HepG2 (cell line): ENCODE data around the gene SLC41A1. TPM values are rescaled to one million over a fixed set of nuclear protein-coding genes. Genes with fewer than 3 reads are reported as not detected.

Source experiments
- ATAC-seq: fragments of 200-7000 bp; cut with Tn5 transposase; 3 replicates; pipeline ENCODE4 v1.9.1; 2020; ENCODE audit warnings: mild to moderate bottlenecking, moderate library complexity
- BruUV-seq: library from RNA; stranded (reverse); fragments of 400-500 nt; replicated peaks from 2 replicates; lab custom pipeline; 2021; lab: Mats Ljungman, UMichigan
- CTCF ChIA-PET: fragments of 300-600 bp; formaldehyde crosslinking; extraction: SDS; loops from one replicate; lab custom pipeline; 2021; ENCODE audit warnings: low total read pairs, inconsistent platforms, low intra/inter-chr PET ratio; lab: Yijun Ruan, JAX
- POLR2A ChIA-PET: fragments of 350-600 bp; sonication (Branson Sonifier 250); formaldehyde crosslinking; loops from one replicate; lab custom pipeline; 2020; ENCODE audit warnings: antibody characterized with exemption, inconsistent platforms; lab: Yijun Ruan, JAX
- DNase-seq: peaks from one replicate; pipeline ENCODE4 v3.0.0-alpha.2; 2015; ENCODE audit warnings: low spot score
- FAIRE-seq: peaks from 3 replicates; lab custom pipeline; 2011; peaks lifted over from hg19 to GRCh38; lab: Jason Lieb, UNC
- H2AFZ ChIP-seq: one replicate; pipeline ENCODE4 v1.6.1; 2011; ENCODE audit warnings: low read length, inconsistent platforms
- H3K27ac ChIP-seq: fragments of 300-600 bp; 3 replicates; pipeline ENCODE4 v1.8.0; 2011; ENCODE audit warnings: mixed run types, mild to moderate bottlenecking, mixed read lengths, low read length, inconsistent platforms; ENCODE audit not compliant: insufficient read depth; ENCODE audit errors: extremely low read length
- H3K27me3 ChIP-seq, 2 experiments: fragments of 200-600 bp in 1 of 2; 2 replicates in 1 of 2; 3 replicates in 1 of 2; pipeline versions ENCODE4 v1.6.0 to v1.8.0; 2011; ENCODE audit warnings: low read length in 2 of 2, mild to moderate bottlenecking in 2 of 2, moderate library complexity in 2 of 2, inconsistent platforms in 1 of 2; ENCODE audit not compliant: insufficient read depth in 2 of 2, control insufficient read depth in 1 of 2
- H3K36me3 ChIP-seq, 2 experiments: fragments of 200-600 bp in 1 of 2; replicated peaks in 1 of 2; 2 replicates in 1 of 2; 3 replicates in 1 of 2; pipeline versions ENCODE4 v1.5.1 to v1.8.0; 2011; ENCODE audit warnings: low read length in 2 of 2, inconsistent platforms in 1 of 2; ENCODE audit not compliant: insufficient read depth in 2 of 2, control insufficient read depth in 1 of 2
- H3K4me1 ChIP-seq: 2 replicates; pipeline ENCODE4 v1.5.1; 2012; ENCODE audit warnings: low read length, inconsistent platforms; ENCODE audit not compliant: insufficient read depth
- H3K4me2 ChIP-seq: 2 replicates; pipeline ENCODE4 v1.6.0; 2011; ENCODE audit warnings: low read depth, low read length, inconsistent platforms
- H3K4me3 ChIP-seq, 3 experiments: fragments of 200-600 bp in 1 of 3; sonication (generic), shearing (Covaris generic) in 1 of 3; replicated peaks in 1 of 3; 2 replicates each; pipeline ENCODE4 v1.5.1; 2011 to 2016; ENCODE audit warnings: low read length in 3 of 3, inconsistent platforms in 2 of 3, low read depth in 2 of 3, mild to moderate bottlenecking in 2 of 3, control low read depth in 1 of 3, mixed read lengths in 1 of 3; ENCODE audit not compliant: insufficient read depth in 1 of 3
- H3K79me2 ChIP-seq: one replicate; pipeline ENCODE4 v1.6.1; 2011; ENCODE audit warnings: low read length, inconsistent platforms; ENCODE audit not compliant: insufficient read depth
- H3K9ac ChIP-seq: 2 replicates; pipeline ENCODE4 v1.6.0; 2011; ENCODE audit warnings: mild to moderate bottlenecking, low read depth, low read length, inconsistent platforms; ENCODE audit not compliant: insufficient read depth
- H3K9me3 ChIP-seq: 2 replicates; pipeline ENCODE4 v1.5.1; 2012; ENCODE audit warnings: mild to moderate bottlenecking, low read length
- H4K20me1 ChIP-seq: 2 replicates; pipeline ENCODE4 v1.6.0; 2011; ENCODE audit warnings: inconsistent platforms, mild to moderate bottlenecking, low read length, moderate library complexity; ENCODE audit not compliant: insufficient read depth
- ATF4 ChIP-seq, 2 experiments: fragments of 450-650 bp in 1 of 2; sonication (generic) in 1 of 2; formaldehyde crosslinking; IDR thresholded peaks; 2 replicates each; pipeline versions ENCODE4 v1.5.0 to v1.8.0; 2020 to 2022; ENCODE audit warnings: mild to moderate bottlenecking in 1 of 2, missing genetic modification reagents in 1 of 2
- BHLHE40 ChIP-seq: IDR thresholded peaks from 2 replicates; pipeline ENCODE4 v1.6.1; 2011; ENCODE audit warnings: low read length, improper control_type of control experiment
- ESRRA ChIP-seq: sonication (generic); formaldehyde crosslinking; IDR thresholded peaks from 2 replicates; pipeline ENCODE4 v1.5.1; 2020; ENCODE audit warnings: mild to moderate bottlenecking, low read depth, missing genetic modification reagents
- FOXA3 ChIP-seq: IDR thresholded peaks from 2 replicates; pipeline ENCODE4 v1.6.1; 2016; ENCODE audit warnings: missing genetic modification reagents, missing compliant biosample characterization
- IKZF4 ChIP-seq: sonication (generic); formaldehyde crosslinking; IDR thresholded peaks from 2 replicates; pipeline ENCODE4 v1.5.1; 2020; ENCODE audit warnings: borderline replicate concordance, mild to moderate bottlenecking, low read depth, missing genetic modification reagents; ENCODE audit errors: not compliant biosample characterization
- IRF2 ChIP-seq: IDR thresholded peaks from 2 replicates; pipeline ENCODE4 v1.6.1; 2018; ENCODE audit warnings: missing genetic modification reagents, missing compliant biosample characterization
- POLR2AphosphoS2 ChIP-seq: IDR thresholded peaks from 2 replicates; pipeline ENCODE4 v1.6.1; 2011; ENCODE audit warnings: low read depth, low read length, improper control_type of control experiment
- PRDM10 ChIP-seq: sonication (generic); formaldehyde crosslinking; IDR thresholded peaks from 2 replicates; pipeline ENCODE4 v1.4.0; 2020; ENCODE audit warnings: low read depth, missing genetic modification reagents
- SIX4 ChIP-seq: sonication (generic); formaldehyde crosslinking; IDR thresholded peaks from 2 replicates; pipeline ENCODE4 v1.4.0; 2020; ENCODE audit warnings: missing genetic modification reagents
- TBP ChIP-seq: sonication (generic); formaldehyde crosslinking; IDR thresholded peaks from 2 replicates; pipeline ENCODE4 v1.5.0; 2020; ENCODE audit warnings: missing genetic modification reagents
- TBX3 ChIP-seq: fragments of 450-650 bp; IDR thresholded peaks from 2 replicates; pipeline ENCODE4 v1.6.1; 2017; ENCODE audit warnings: antibody characterized with exemption, mild to moderate bottlenecking, inconsistent platforms, borderline replicate concordance
- WIZ ChIP-seq: sonication (generic); formaldehyde crosslinking; IDR thresholded peaks from 2 replicates; pipeline ENCODE4 v1.5.1; 2020; ENCODE audit warnings: mild to moderate bottlenecking, missing genetic modification reagents
- ZHX1 ChIP-seq: sonication (generic); formaldehyde crosslinking; IDR thresholded peaks from 2 replicates; pipeline ENCODE4 v1.8.1; 2022; ENCODE audit warnings: low read depth, mild to moderate bottlenecking, missing genetic modification reagents
- ZNF275 ChIP-seq: sonication (generic); formaldehyde crosslinking; IDR thresholded peaks from 2 replicates; pipeline ENCODE4 v1.8.0; 2022; ENCODE audit warnings: missing genetic modification reagents, mild to moderate bottlenecking, inconsistent platforms, borderline replicate concordance
- ZNF766 ChIP-seq: sonication (generic); formaldehyde crosslinking; IDR thresholded peaks from 2 replicates; pipeline ENCODE4 v1.5.0; 2020; ENCODE audit warnings: missing genetic modification reagents, borderline replicate concordance
- ZNF768 ChIP-seq: sonication (generic); formaldehyde crosslinking; IDR thresholded peaks from 2 replicates; pipeline ENCODE4 v1.4.0; 2020; ENCODE audit warnings: missing genetic modification reagents
- WGBS: methylation state at CpG from one replicate; pipeline ENCODE4 v1.1.6; 2017; ENCODE audit warnings: low lambda C conversion rate; 5-methylcytosine and 5-hydroxymethylcytosine counted together
- in situ Hi-C: cut with HindIII; loops from 2 replicates; pipeline ENCODE4 v1.10.0; 2017; ENCODE audit warnings: low pct_unique_long_range_greater_than_20kb; ENCODE audit not compliant: extremely low pct_ligation_motif_present
- intact Hi-C: fragments of 100-400 bp; cut with micrococcal nuclease; formaldehyde crosslinking; loops from one replicate; pipeline ENCODE4 v1.10.0; 2022; ENCODE audit not compliant: unreplicated experiment
- polyA plus RNA-seq, 8 experiments: library from polyadenylated mRNA; depleted of rRNA in 3 of 8; stranded (reverse) in 7 of 8; unstranded in 1 of 8; fragments of >200 nt; fragmentation: Illumina TruSeq in 4 of 8; extraction: Trizol in 4 of 8; gene quantifications; 2 replicates each; pipeline versions ENCODE4 v1.2.1 to v1.2.3, GENCODE V29; 2011 to 2016; ENCODE audit warnings: low read depth in 4 of 8, missing spikeins in 1 of 8, mixed read lengths in 1 of 8; ENCODE audit not compliant: insufficient read depth in 1 of 8
- total RNA-seq, 5 experiments: library from RNA; depleted of rRNA; stranded (reverse); fragments of >200 nt; fragmentation: Illumina TruSeq; extraction: Trizol; gene quantifications; 2 replicates each; pipeline ENCODE4 v1.2.3, GENCODE V29; 2016; ENCODE audit warnings: low read depth in 1 of 5

SLC41A1 gene
- total and polyA plus RNA-seq, 2 of the 13 experiments (the other 11 are each of a cell fraction or from before 2014, with no cell fraction given): 2.2 to 4.6 TPM

GRCh38 chr1:205766038-205766437, 47.0 kb downstream of the SLC41A1 start (continued):
- no peak for TF ChIP-seq ZNF275 (CRISPR knock-in tag)
- TF ChIP-seq ATF4 (CRISPR knock-in tag; IDR thresholded peaks at IDR 0.05): no peak
- no peak for TF ChIP-seq IKZF4 (CRISPR knock-in tag)
- TF ChIP-seq PRDM10: no peak
- no peak for TF ChIP-seq TBP (CRISPR knock-in tag)

GRCh38 chr1:205764578-205764977, 48.4 kb downstream of the SLC41A1 start:
- Histone ChIP-seq H3K4me1 (no peaks in the 10 kb centered on the region), H3K27me3 (no peaks in the 10 kb centered on the region), H4K20me1 (no peaks in the 10 kb centered on the region), H3K9me3 (no peaks in the 10 kb centered on the region), H3K9ac (no peak overlapping the region), H3K79me2 (no peaks in the 10 kb centered on the region), H3K4me2 (no peak overlapping the region), H3K36me3 (no peaks in the 10 kb centered on the region), H3K4me3 (no peak overlapping the region), H3K27ac (no peak overlapping the region), H2AFZ (no peak overlapping the region)
- DNase-seq: no peak
- 81% methylated on average over 2 of the region's 2 CpGs for WGBS
- no TSS peak for BruUV-seq
- ChIA-PET POLR2A (interaction anchor here (1.1 to 1.2 kb wide), 2 partner anchors 10 to 15 kb away, joined by 3 to 4 read pairs; partner anchors contain the start of gene RAB29), CTCF (no interaction called here)
- no peak for FAIRE-seq
- intact Hi-C loops (no loop called here), in situ Hi-C loops (no loop called here)
- no peak for ATAC-seq
- TF ChIP-seq FOXA3: no peak
- no peak for TF ChIP-seq POLR2AphosphoS2
- TF ChIP-seq ESRRA (CRISPR knock-in tag): no peak
- TF ChIP-seq BHLHE40: no peak
- no peak for TF ChIP-seq ZNF766
- TF ChIP-seq ZNF768 (CRISPR knock-in tag): no peak
- TF ChIP-seq SIX4 (CRISPR knock-in tag): no peak
- no peak for TF ChIP-seq IRF2 (CRISPR knock-in tag)
- TF ChIP-seq WIZ (CRISPR knock-in tag): no peak
- TF ChIP-seq TBX3: no peak
- TF ChIP-seq ZHX1 (CRISPR knock-in tag): no peak
